Kidney epithelial cell (primary cell): ENCODE results near the gene RANBP1. TPM values are rescaled to one million over a fixed set of nuclear protein-coding genes. Genes with fewer than 3 reads are reported as not detected.
"Not testable (repeated sequence)": the region's sequence is repeated elsewhere in the genome, so short reads cannot be mapped to it uniquely, and the experiment has no call there.

Source experiments
- DNase-seq: peaks from one replicate; pipeline ENCODE4 v3.0.0-alpha.2; 2010; ENCODE audit warnings: low read depth
- H3K27me3 ChIP-seq: 2 replicates; pipeline ENCODE4 v1.6.0; 2011; ENCODE audit warnings: low read length; ENCODE audit not compliant: control insufficient read depth, insufficient read depth
- H3K36me3 ChIP-seq: 2 replicates; pipeline ENCODE4 v1.5.1; 2011; ENCODE audit warnings: low read length; ENCODE audit not compliant: control insufficient read depth, insufficient read depth
- H3K4me3 ChIP-seq: 2 replicates; pipeline ENCODE4 v1.5.1; 2011; ENCODE audit warnings: low read depth, mild to moderate bottlenecking, control low read depth, low read length
- CTCF ChIP-seq: IDR thresholded peaks from 2 replicates; pipeline ENCODE4 v1.5.1; 2011; ENCODE audit warnings: mild to moderate bottlenecking, moderate library complexity, low read length, control low read depth, inconsistent platforms; ENCODE audit not compliant: insufficient read depth, poor library complexity, severe bottlenecking
- total RNA-seq: library from RNA; depleted of rRNA; stranded (reverse); fragments of >200 nt; gene quantifications from 2 replicates; pipeline ENCODE4 v1.2.3, GENCODE V29; 2015

The RANBP1 gene
- 357 and 360 TPM in 2 replicates for total RNA-seq

- peaks cover 6% of the 10 kb centered on the region for H3K36me3 ChIP-seq
- TF ChIP-seq CTCF, result no peak
- H3K4me3 ChIP-seq, result peak within 1 kb of the TSS; percentile 84
- no peaks in the 10 kb centered on the region for H3K27me3 ChIP-seq
- no peak for DNase-seq
Measured at GRCh38 chr22:20115691-20116375, at the start of gene RANBP1. RANBP1 (plus strand) TSS chr22:20116104; CDS start chr22:20116185, 81 bp downstream.

- no peak for TF ChIP-seq CTCF
Measured at GRCh38 chr22:20066617-20067383, 49.1 kb upstream of the RANBP1 start.

GRCh38 chr22:20067384-20067682, 48.6 kb upstream of the RANBP1 start:
- H3K4me3 ChIP-seq, DNase-seq: not testable (repeated sequence)

More at GRCh38 chr22:20066617-20067383, 49.1 kb upstream of the RANBP1 start:
- H3K27me3 ChIP-seq, result no peaks in the 10 kb centered on the region
- peaks cover 1% of the 10 kb centered on the region for H3K36me3 ChIP-seq
- no peak for DNase-seq
- H3K4me3 ChIP-seq, result no peak overlapping the region

GRCh38 chr22:20068640-20069039, 47.3 kb upstream of the RANBP1 start:
- TF ChIP-seq CTCF, result no peak
- Histone ChIP-seq H3K4me3 (no peak overlapping the region), H3K27me3 (no peaks in the 10 kb centered on the region), H3K36me3 (no peaks in the 10 kb centered on the region)
- DNase-seq, result no peak

More at GRCh38 chr22:20067384-20067682, 48.6 kb upstream of the RANBP1 start:
- not testable (repeated sequence) for H3K27me3 ChIP-seq, H3K36me3 ChIP-seq

- no peak for DNase-seq
- H3K36me3 ChIP-seq, result no peaks in the 10 kb centered on the region
- H3K27me3 ChIP-seq, result no peaks in the 10 kb centered on the region
- no peak for TF ChIP-seq CTCF
- H3K4me3 ChIP-seq, result no peak overlapping the region
Measured at GRCh38 chr22:20069331-20070042, 46.4 kb upstream of the RANBP1 start.

GRCh38 chr22:20071524-20071972, 44.4 kb upstream of the RANBP1 start:
- H3K36me3 ChIP-seq, result no peaks in the 10 kb centered on the region
- H3K4me3 ChIP-seq, result no peak overlapping the region
- no peaks in the 10 kb centered on the region for H3K27me3 ChIP-seq
- TF ChIP-seq CTCF, result no peak
- no peak for DNase-seq
